SK-N-SH (cell line): ENCODE results near the gene HS3ST5. TPM values are rescaled to one million over a fixed set of nuclear protein-coding genes. Genes with fewer than 3 reads are reported as not detected.

Source experiments
- CTCF ChIA-PET: fragments of 300-600, 350-600 bp; formaldehyde crosslinking; extraction: SDS; loops from one replicate; lab custom pipeline; 2021; lab: Yijun Ruan, JAX
- POLR2A ChIA-PET: fragments of 350-600 bp; sonication (Branson Sonifier 250); formaldehyde crosslinking; extraction: SDS; loops from one replicate; lab custom pipeline; 2020; ENCODE audit warnings: antibody characterized with exemption, inconsistent platforms; lab: Yijun Ruan, JAX
- DNase-seq: peaks from one replicate; pipeline ENCODE4 v3.0.0; 2012
- H2AFZ ChIP-seq: fragments of 200-600 bp; sonication (generic); 2 replicates; pipeline ENCODE4 v1.8.1; 2016; ENCODE audit warnings: antibody characterized with exemption, mild to moderate bottlenecking, low read depth
- H3F3A ChIP-seq: fragments of 200-600 bp; sonication (generic); replicated peaks from 2 replicates; pipeline ENCODE3; 2016; ENCODE audit warnings: antibody characterized with exemption, mild to moderate bottlenecking; ENCODE audit not compliant: insufficient read depth
- H3K27ac ChIP-seq, 2 experiments: fragments of 200-500 bp in 1 of 2; fragments of 200-600 bp in 1 of 2; sonication (Bioruptor generic) in 1 of 2; sonication (generic), shearing (Covaris generic) in 1 of 2; 2 replicates each; pipeline versions ENCODE4 v1.5.1 to v1.6.1; 2014 to 2016; ENCODE audit warnings: low read depth in 2 of 2, inconsistent platforms in 1 of 2, low read length in 1 of 2, mild to moderate bottlenecking in 1 of 2, mixed read lengths in 1 of 2
- H3K27me3 ChIP-seq: fragments of 200-600 bp; sonication (generic), shearing (Covaris generic); 2 replicates; pipeline ENCODE4 v1.6.1; 2016; ENCODE audit warnings: mixed run types; ENCODE audit not compliant: insufficient read depth
- H3K36me3 ChIP-seq, 2 experiments: fragments of 200-500 bp in 1 of 2; fragments of 200-600 bp in 1 of 2; sonication (Bioruptor generic) in 1 of 2; sonication (generic) in 1 of 2; replicated peaks in 1 of 2; 2 replicates each; pipeline versions ENCODE3 to v1.5.1; 2014 to 2016; ENCODE audit warnings: low read length in 1 of 2, mild to moderate bottlenecking in 1 of 2; ENCODE audit not compliant: insufficient read depth in 2 of 2, control insufficient read depth in 1 of 2
- H3K4me1 ChIP-seq, 2 experiments: fragments of 200-500 bp in 1 of 2; fragments of 200-600 bp in 1 of 2; sonication (Bioruptor generic) in 1 of 2; sonication (generic), shearing (Covaris generic) in 1 of 2; 2 replicates each; pipeline versions ENCODE4 v1.5.1 to v1.6.1; 2014 to 2016; ENCODE audit warnings: low read depth in 1 of 2, low read length in 1 of 2, mixed run types in 1 of 2; ENCODE audit not compliant: insufficient read depth in 2 of 2, control insufficient read depth in 1 of 2
- H3K4me2 ChIP-seq: fragments of 200-600 bp; sonication (generic), shearing (Covaris generic); 2 replicates; pipeline ENCODE4 v1.6.1; 2017; ENCODE audit warnings: mixed run types
- H3K4me3 ChIP-seq, 2 experiments: fragments of 200-500 bp in 1 of 2; fragments of 200-600 bp in 1 of 2; sonication (Bioruptor generic) in 1 of 2; sonication (generic), shearing (Covaris generic) in 1 of 2; 2 replicates each; pipeline versions ENCODE4 v1.5.1 to v1.8.1; 2014 to 2016; ENCODE audit warnings: low read depth in 2 of 2, inconsistent platforms in 1 of 2, low read length in 1 of 2, mild to moderate bottlenecking in 1 of 2, mixed read lengths in 1 of 2, moderate library complexity in 1 of 2
- H3K79me2 ChIP-seq: fragments of 200-600 bp; sonication (generic); 2 replicates; pipeline ENCODE4 v1.8.1; 2017; ENCODE audit warnings: mild to moderate bottlenecking; ENCODE audit not compliant: insufficient read depth
- H3K9ac ChIP-seq: fragments of 200-600 bp; sonication (generic); 2 replicates; pipeline ENCODE4 v1.6.1; 2017; ENCODE audit warnings: mixed run types
- H3K9me2 ChIP-seq: fragments of 200-600 bp; sonication (generic); 2 replicates; pipeline ENCODE4 v1.6.1; 2017; ENCODE audit warnings: mixed run types
- H3K9me3 ChIP-seq: fragments of 200-600 bp; sonication (generic); 2 replicates; pipeline ENCODE4 v1.6.1; 2017; ENCODE audit warnings: mixed run types, mild to moderate bottlenecking, moderate library complexity
- H4K20me1 ChIP-seq: fragments of 200-600 bp; sonication (generic); 2 replicates; pipeline ENCODE4 v1.6.1; 2017; ENCODE audit warnings: mild to moderate bottlenecking, mixed run types; ENCODE audit not compliant: insufficient read depth
- CHD2 ChIP-seq: fragments of 150-350 bp; IDR thresholded peaks from 2 replicates; pipeline ENCODE4 v1.6.1; 2018; ENCODE audit warnings: low read length; ENCODE audit not compliant: partially characterized antibody
- CTCF ChIP-seq: fragments of 200-600 bp; sonication (generic); IDR thresholded peaks from 2 replicates; pipeline ENCODE4 v1.6.1; 2017; ENCODE audit warnings: antibody characterized with exemption, mild to moderate bottlenecking, moderate library complexity
- ELF1 ChIP-seq: IDR thresholded peaks from 2 replicates; pipeline ENCODE4 v1.4.0; 2012
- EZH2phosphoT487 ChIP-seq: fragments of 200-600 bp; sonication (generic); IDR thresholded peaks from 2 replicates; pipeline ENCODE4 v1.6.1; 2017; ENCODE audit warnings: low read depth, mixed run types, mild to moderate bottlenecking, antibody characterized with exemption, moderate library complexity, borderline replicate concordance
- FOSL2 ChIP-seq: IDR thresholded peaks from 2 replicates; pipeline ENCODE4 v1.4.0; 2012; ENCODE audit warnings: low read depth, mild to moderate bottlenecking, moderate library complexity, borderline replicate concordance
- GATA2 ChIP-seq: sonication (generic); formaldehyde crosslinking; IDR thresholded peaks from 2 replicates; pipeline ENCODE4 v1.5.0; 2020; ENCODE audit warnings: mild to moderate bottlenecking, missing genetic modification reagents
- IRF3 ChIP-seq: fragments of 150-350 bp; IDR thresholded peaks from 2 replicates; pipeline ENCODE4 v1.6.1; 2016; ENCODE audit warnings: mild to moderate bottlenecking, low read depth, low read length
- JUND ChIP-seq: IDR thresholded peaks from 2 replicates; pipeline ENCODE4 v1.4.0; 2012
- MAX ChIP-seq: IDR thresholded peaks from 2 replicates; pipeline ENCODE4 v1.4.0; 2012; ENCODE audit warnings: low read depth
- NFIC ChIP-seq: IDR thresholded peaks from 2 replicates; pipeline ENCODE4 v1.4.0; 2012; ENCODE audit warnings: borderline replicate concordance
- NRF1 ChIP-seq: IDR thresholded peaks from 2 replicates; pipeline ENCODE4 v1.6.1; 2012; ENCODE audit warnings: low read depth, mild to moderate bottlenecking, low read length
- SMC3 ChIP-seq: IDR thresholded peaks from 2 replicates; pipeline ENCODE4 v1.6.1; 2012; ENCODE audit warnings: low read depth, low read length, improper control_type of control experiment
- TCF12 ChIP-seq: IDR thresholded peaks from 2 replicates; pipeline ENCODE4 v1.4.0; 2012
- YY1 ChIP-seq: IDR thresholded peaks from 2 replicates; pipeline ENCODE4 v1.4.0; 2012; ENCODE audit warnings: low read depth, mild to moderate bottlenecking
- WGBS: methylation state at CpG from one replicate; pipeline ENCODE4 v1.1.6; 2017; ENCODE audit warnings: low lambda C conversion rate; 5-methylcytosine and 5-hydroxymethylcytosine counted together
- polyA plus RNA-seq, 3 experiments: library from polyadenylated mRNA; depleted of rRNA; stranded (reverse); fragments of >200 nt; gene quantifications; 2 replicates each; pipeline ENCODE4 v1.2.3, GENCODE V29; 2012

The HS3ST5 gene
- polyA plus RNA-seq, 1 of the 3 experiments (the other 2 are of a cell fraction): 0.02 TPM

- no peak for TF ChIP-seq IRF3
These were observed 312.1 kb downstream of the HS3ST5 start (continued) for GRCh38 chr6:114030767-114031166.

GRCh38 chr6:114024746-114025145, 318.1 kb downstream of the HS3ST5 start:
- H3K79me2 ChIP-seq: no peaks in the 10 kb centered on the region
- WGBS: 80% methylated on average over 6 of the region's 6 CpGs
- no peak overlapping the region for H3K9ac ChIP-seq
- H3K9me2 ChIP-seq: no peaks in the 10 kb centered on the region
- no peaks in the 10 kb centered on the region for H3K27me3 ChIP-seq
- H3K4me2 ChIP-seq: no peak overlapping the region
- no peaks in the 10 kb centered on the region for H4K20me1 ChIP-seq
- CTCF ChIA-PET: interaction anchor here (1.2 kb wide), 1 partner anchor 11 kb away, joined by 3 read pairs; no protein-coding TSS in a partner anchor
- H3K4me3 ChIP-seq: no peak overlapping the region
- no peak overlapping the region for H3K27ac ChIP-seq
- TF ChIP-seq GATA2 (CRISPR knock-in tag): no peak
- TF ChIP-seq YY1: no peak
- TF ChIP-seq SMC3: no peak
- no peak for TF ChIP-seq NFIC
- TF ChIP-seq, all 33 proteins: peak for 0
- H3K4me1 ChIP-seq: no peaks in the 10 kb centered on the region
- POLR2A ChIA-PET: no interaction called here
- no peak overlapping the region for H2AFZ ChIP-seq
- no peaks in the 10 kb centered on the region for H3K36me3 ChIP-seq
- no peak for DNase-seq
- no peaks in the 10 kb centered on the region for H3F3A ChIP-seq
- no peaks in the 10 kb centered on the region for H3K9me3 ChIP-seq

GRCh38 chr6:114020196-114020595, 322.6 kb downstream of the HS3ST5 start:
- Histone ChIP-seq H3K4me3 (no peak overlapping the region), H4K20me1 (no peaks in the 10 kb centered on the region), H3K27me3 (no peaks in the 10 kb centered on the region), H3K9me2 (no peaks in the 10 kb centered on the region), H3K4me1 (no peaks in the 10 kb centered on the region), H2AFZ (no peak overlapping the region), H3K27ac (no peak overlapping the region), H3K4me2 (no peak overlapping the region), H3K36me3 (no peaks in the 10 kb centered on the region), H3F3A (no peaks in the 10 kb centered on the region), H3K79me2 (no peaks in the 10 kb centered on the region), H3K9me3 (no peaks in the 10 kb centered on the region), H3K9ac (no peak overlapping the region)
- ChIA-PET CTCF (interaction anchor here (1.0 kb wide), 1 partner anchor 25 kb away, joined by 4 read pairs; no protein-coding TSS in a partner anchor), POLR2A (no interaction called here)
- TF ChIP-seq FOSL2 (no peak), EZH2phosphoT487 (no peak), SMC3 (no peak), ELF1 (no peak), JUND (no peak), MAX (no peak), NRF1 (no peak), CTCF (no peak), TCF12 (no peak), CHD2 (no peak)
- WGBS: 90% methylated on average over 14 of the region's 15 CpGs
- no peak for DNase-seq
